Retina (tissue), 1 donor: Measurements from ENCODE around the gene MYH15.
A peak's percentile ranks its signal among the peaks of the same experiment; 100 is the strongest.
"Not testable (repeated sequence)": the region's sequence is repeated elsewhere in the genome, so short reads cannot be mapped to it uniquely, and the experiment has no call there.

Experiments
- DNase-seq: peaks from one replicate; pipeline ENCODE4 v3.0.0-alpha.2; 2016

MYH15 gene

DNA sequence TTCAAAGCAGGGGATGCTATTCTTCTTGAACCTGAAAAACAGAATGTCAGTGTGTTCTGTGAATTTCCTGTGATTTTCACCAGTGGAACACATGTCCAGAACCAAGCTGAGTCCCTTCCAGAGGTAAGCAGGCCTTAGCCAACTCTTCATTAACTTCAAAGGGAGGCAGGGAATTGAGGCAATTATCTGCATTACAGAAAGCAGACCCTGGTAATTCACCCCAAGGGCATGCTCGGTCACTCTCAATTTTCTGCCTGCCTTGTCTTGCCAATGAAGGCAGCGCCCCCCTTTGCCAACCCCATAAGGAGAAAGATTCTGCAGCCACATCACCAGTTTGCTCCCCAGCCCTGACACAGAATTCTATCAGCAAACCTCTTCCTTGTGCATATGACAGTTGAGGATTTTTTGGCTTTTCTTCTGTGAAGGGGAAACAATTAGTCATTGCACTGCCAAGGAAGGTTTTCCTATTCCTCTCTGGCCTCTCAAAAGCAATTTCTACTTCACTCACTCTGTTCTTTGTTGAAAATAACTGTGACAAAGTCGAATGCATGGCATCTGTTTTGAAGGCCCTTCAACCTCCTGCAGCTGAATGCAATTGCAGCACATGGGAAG is 128.8 kb downstream of the MYH15 start:
- DNase-seq: peak; percentile 26

DNA sequence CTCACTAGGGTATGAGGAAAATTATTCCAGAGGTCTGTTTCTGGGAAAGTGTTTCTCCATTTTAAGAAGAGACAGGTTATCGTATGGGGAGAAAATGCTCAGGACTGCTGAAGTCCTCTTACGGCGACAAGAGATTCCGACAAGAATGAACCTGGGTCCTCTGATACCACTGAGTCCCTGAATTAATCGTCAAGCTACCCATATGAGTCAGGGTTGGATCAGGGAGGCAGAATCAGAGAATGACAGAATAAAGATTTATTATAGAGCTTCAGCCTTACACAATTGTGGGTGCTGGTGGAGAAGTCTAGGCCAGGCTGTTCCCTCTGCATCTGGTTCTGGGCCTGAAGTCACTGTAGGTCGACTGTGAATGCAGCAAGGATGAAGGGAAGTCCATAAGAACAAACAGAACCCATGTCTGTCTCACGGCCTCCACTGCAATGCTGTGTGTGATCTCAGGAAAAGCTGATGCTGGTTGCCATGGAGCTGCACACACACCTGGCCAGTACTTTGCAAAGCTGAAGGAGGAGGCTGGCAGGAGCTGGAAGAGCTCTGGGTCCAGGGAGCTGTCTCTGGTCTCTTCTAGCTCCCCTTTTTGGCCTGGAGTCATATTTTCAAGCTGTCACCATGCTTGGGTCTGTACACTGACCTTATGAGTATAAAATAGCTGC is 130.1 kb downstream of the MYH15 start:
- no peak for DNase-seq

DNA sequence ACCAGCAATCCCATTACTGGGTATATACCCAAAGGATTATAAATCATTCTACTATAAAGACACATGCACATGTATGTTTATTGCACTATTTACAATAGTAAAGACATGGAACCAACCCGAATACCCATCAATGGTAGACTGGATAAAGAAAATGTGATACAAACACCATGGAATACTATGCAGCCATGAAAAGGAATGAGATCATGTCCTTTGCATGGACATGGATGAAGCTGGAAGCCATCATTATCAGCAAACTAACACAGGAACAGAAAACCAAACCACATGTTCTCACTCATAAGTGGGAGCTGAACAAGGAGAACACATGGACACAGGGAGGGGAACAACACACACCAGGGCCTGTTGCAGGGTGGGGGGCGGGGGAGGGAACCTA is 131.4 kb downstream of the MYH15 start:
- DNase-seq: not testable (repeated sequence)

DNA sequence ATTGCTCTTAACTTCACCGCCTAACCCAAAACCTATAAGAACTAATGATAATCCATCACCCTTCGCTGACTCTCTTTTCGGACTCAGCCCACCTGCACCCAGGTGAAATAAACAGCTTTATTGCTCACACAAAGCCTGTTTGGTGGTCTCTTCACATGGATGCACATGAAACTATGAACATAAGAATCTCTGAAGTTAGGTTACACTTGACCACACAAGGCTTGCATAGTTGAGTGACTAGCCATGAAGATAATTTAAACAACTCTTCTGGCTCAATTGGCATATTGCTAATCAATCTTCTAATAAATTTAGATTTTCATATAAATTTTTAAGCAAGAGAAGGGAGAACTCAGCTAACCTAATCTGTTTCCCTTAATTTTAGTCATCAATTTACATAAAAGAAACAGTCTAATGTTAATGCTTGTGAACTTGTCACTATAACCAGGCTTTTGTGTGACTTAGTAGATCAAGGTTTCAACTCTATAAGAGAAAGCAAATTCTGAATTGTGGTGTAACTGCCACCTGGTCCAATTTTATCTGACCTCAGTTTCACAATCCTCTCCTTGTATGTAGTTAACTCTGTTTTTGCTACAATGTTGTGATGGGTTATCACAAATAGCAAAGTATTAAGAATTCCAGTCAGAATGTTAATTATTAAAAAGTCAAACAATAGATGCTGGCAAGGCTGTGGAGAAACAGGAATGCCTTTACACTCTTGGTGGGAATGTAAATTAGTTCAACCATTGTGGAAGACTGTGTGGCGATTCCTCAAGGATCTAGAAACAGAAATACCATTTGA is 132.0 kb downstream of the MYH15 start:
- DNase-seq: no peak

DNA sequence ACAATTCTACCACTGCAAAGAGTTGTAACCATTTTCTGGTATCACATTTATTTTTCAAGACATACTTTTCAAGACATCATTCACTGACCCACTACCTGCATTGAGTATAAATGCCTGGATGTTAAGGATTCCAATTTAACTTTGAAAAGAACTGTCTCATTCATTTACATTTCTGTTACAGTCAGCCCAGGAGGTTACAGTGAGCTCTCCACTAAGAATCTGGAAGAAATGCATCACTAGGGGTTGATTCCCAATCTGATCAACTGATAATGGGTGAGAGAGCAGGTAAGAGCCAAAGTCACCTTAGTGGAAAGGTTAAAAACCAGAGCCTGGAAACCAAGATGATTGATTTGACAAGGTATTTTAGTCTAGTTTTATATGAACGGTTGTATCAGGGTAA is 133.0 kb downstream of the MYH15 start:
- DNase-seq: no peak

DNA sequence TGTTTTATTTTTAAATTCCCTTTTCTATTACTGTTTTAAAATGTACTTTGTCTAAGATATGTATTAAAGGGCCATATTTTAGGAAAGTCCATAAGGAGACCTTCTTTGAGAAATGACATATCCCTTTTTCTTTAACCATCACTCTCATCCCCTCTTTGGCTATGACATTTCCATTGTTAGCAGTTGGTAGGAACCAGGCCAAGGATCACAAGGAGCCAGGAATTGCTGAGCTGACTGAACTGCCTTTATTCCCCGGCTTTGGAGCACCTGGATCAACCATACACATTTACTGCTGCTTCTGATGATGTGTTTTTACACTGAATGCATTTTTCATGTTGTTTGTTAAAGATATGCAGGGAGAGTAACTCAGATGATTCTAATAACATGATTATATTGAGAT is 134.4 kb downstream of the MYH15 start:
- no peak for DNase-seq

DNA sequence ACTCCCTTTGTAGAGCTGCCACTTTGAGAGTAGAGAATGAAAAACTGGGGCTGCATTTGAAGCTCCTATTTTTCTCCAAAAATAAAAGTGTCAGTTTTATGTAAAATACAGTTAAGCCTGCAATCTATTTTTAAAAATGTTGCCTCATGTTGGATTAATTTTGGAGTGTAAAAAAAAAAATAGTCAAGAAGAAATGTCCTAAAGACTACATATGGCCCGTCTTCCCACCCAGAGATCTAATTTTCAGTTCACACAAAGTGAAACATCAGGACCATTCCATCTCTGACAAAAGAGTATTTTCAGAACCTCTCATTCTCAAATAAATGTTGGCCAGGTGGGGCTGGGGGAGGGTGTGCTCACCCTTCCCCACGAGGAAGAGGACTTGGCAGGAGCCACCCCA is 151.4 kb downstream of the MYH15 start:
- DNase-seq: no peak

DNA sequence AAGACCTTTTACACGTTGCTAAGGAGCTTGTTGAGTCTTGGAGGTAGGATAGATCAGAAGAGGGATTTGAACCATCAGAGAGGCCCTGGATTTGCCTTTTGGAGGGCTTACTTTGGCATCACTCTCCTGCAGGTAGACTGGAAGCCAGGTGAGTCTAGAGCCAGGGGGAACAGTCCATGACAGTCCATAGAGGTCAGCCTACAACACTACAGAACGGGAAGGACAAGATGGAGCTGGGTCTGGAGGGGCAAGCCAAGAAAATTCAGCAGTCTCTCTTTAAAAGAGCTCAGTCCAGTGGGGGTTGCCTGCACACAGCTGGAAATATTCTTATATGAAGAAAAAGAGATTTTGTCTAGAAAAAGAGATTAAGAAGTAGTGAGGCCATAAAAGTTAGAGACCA is 153.4 kb downstream of the MYH15 start:
- DNase-seq: no peak

DNA sequence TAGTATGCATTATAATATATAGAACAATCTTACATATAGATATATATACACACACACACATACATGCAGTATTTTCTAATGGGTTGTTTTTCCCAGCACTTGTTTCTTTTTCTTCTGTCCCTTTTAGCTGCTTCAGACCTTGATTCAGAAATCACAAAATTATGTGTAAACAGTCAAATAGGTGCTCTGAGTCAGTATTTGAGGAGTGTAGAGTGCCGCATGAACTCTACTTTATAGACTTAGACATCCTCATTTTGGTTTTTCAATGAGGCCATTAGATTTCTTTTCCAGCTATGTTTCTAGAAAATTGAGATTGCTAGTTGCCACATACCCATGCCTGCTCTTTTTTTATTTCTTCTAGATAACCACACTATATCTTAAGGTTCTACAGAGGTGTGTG is 155.8 kb downstream of the MYH15 start:
- no peak for DNase-seq

DNA sequence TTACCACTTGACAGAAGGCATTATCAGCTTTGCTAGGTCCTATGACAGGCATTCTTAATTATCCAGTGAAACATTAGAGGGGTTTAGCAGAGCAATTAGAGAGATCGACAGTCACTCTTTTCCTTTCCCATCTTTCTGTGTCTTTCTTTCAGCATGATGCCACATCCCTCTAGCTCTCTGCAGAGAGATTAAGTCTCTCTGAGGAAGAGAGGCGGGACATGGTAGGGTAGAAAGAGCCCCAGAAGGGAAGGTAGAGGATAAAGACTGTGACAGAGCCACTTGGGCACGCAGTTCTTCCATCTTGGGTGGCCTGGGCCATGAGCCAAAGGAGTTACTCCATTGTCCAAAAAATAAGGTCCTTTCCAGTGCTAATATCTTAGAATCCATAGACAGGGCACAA is 158.2 kb downstream of the MYH15 start:
- DNase-seq: no peak

DNA sequence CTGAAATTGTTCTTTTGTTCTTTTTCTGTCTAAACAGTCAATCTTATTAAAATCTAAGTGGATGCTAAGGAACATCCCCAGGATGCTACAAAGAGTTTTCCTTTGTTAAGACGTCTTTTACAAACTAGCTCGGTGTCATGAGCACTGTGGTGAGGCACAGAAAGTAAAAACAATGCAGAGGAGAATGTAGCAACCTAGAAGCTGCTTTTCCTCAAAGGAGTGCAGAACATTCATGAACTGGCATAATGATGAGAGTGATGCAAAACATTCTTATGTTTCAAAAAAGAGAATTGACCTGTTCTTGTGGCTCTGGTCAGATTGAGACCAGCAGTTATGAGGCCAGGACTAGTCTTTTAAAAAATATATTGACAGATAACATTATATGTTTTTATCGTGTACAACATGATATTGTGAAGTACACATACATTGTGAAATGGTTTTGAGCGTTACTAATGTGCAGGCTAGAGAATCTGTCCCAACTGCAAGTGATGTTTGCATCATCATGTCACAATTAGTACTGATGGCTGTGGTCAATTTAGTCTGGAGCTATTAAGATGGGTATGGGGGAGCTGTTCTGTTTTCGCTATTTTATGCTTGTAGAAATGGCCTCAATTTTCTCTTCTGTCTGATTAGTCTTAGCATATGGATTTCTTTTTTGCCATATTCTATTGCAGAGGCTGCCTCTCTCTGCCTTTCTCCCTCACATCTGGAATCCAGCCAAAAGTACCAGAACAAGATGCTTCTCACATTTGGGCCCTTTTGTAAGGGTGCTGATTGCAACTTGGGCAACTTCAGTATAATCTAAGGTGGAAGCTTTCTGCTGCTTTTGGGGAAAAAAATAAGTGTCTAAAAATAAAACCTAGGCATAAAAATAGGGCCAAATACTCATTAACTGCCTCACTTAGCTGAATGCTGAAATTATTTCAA is 163.8 kb downstream of the MYH15 start:
- DNase-seq: no peak

DNA sequence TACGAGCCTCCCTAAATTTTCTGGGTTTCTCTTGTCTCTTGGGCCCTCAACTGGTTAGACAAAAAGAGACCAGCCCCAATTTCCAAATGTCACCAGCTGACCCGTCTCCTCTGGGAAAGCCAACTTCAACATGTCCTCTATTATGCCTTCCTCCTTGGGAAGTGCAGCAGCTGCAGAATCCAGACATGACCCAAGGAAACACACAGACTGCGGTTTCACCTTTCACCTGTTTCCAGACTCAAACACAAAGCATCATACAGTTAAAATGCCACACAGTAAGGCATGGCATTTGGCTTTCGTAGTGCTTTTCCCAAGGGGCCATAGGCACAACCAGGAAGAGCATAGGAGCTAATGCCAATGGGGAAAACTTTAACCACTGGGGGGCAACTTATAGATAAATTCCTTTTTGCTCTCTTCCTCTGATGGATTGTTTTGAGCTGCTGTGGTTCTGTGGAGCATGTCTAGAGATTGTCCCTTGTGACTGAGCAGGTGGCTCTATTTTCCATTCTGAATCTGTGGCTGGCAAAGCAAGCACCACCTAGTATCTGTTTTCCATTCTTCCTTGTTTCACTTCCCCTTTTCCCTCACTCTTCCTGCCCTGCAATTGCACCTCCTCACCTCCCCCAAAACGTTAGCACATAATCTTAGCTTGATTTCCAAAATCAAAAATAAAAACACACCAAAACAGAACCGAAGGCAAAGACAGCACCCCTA is 164.7 kb downstream of the MYH15 start:
- peak; percentile 4 for DNase-seq

DNA sequence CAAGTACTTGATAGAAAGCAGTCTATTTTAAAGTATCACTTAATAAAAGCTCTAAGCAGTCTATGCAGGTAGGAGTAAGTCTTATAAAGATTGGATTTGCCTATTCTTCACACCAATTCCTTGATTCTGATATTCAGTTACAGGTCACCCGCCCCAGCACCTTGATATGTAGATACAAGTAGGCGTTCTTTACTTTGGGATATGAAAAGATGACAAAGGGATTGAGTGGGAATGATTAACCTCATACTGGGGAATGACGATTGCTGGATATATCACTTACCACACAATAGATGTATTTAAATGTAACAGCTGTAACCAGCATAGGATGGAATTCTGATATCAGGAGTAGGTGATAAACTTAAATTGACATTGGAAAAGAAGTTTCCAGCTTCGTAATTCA is 166.9 kb downstream of the MYH15 start:
- DNase-seq: no peak

DNA sequence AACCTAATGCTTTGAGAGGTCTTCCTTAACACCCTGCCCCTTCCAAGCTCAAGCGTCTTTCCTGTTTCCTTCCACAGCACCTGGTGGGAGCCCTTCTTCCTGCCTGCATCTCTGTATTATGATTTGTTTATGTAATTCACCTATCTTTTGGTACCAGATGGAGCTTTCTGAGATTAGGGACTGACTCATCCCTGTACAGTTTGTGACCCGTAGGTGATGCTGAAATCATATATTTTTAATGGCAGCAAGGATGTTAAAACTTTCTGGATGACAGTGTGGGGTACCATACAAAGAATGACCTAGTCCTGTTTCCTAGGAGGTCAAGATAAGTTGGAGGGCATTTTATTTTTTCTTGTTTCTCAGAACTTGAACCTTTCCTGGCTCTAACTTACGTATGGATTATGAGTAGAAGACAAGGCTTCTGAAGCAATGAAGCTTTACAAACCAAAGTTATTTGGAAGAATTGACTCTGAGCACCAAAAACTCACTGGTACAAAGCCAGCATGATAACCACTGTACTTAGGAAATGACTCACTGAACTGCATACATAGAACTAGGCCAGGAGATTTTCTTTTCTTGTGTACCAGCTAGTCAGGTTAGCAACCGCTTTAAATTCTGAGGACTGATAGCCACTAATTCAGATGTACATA is 167.4 kb downstream of the MYH15 start:
- DNase-seq: no peak

DNA sequence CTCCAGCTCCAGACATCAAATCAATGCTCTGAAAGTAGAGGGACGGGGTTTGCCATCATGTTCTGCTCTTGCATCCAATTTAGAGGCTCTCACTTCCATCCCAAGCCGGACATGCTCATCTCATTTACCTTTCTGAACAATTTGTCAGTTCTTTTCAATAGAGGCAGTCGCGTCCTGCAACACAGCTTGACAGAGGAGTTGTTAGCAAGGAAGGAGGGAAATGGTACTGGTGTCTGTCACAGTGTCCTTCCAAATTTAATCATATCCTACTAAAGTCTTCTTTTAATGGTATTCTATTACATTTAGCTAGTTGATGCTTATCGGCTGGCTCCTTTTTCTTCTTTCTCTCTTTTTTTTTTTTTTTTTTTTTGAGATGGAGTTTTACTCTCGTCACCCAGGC is 168.5 kb downstream of the MYH15 start:
- DNase-seq: no peak

DNA sequence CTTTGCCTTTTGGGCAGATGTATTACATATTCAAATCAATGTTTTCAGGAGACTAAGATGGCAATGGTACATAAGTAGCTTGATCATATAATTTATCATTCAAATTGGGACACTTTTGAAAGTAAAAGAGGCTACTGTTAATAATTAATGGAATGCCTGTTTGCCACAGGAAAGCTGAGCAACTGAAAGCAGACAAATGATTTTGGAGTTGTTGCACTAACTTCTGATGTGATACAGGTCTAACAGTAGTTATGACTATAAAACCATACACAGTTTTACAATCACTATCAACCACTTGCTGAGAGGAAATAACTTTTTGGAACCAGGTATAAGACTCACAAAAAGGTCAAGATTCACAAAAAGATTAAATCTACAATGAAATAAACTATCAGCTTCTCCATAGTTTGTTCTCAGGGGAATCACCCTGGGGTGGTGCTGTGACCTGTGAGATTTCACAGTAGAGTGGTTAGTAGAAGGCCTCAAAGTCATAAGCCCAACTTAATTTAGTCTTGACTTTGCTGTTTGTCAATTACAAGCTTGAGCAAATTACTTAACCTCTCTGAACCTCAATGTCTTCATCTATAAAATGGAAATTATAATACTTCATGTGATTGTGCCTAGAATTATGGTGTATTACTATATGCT is 171.4 kb downstream of the MYH15 start:
- DNase-seq: no peak

DNA sequence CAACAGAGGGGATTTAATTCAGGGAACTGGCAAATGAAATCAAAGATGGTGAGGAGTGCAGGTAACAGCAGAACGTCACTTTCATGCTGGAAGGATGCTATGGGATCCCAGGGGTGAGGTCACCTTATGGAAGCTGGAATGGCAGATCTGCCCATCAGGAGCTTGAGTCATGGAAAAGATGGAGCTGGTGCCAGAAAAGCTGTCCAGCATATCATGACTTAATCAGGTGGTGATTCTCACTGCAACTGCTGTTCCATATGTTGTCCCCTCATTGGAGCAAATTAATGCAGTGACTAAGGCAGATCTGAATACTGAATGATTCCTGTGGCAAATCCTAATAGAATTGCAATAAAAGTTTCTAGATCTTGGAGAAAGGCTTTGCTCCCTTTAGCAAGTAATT is 175.7 kb downstream of the MYH15 start:
- no peak for DNase-seq

DNA sequence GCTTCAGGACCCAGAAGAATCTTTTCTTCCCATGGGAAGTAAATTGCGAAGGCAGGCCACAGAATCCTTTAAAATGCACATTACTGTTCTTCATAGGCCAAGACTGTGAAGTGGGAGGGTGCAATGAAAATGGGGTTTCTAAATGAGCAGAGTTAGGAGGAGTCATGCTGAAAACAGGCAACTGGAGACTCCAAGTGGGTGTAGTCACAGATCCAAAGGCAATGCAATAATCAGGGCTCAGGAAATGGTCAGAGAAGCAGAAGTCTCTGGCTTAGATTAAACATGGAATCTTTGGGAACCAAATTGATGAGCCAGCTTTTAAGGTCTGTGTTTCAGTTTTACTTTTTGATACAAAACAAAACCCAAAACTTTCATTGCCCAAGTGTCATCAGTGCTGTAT is 176.4 kb downstream of the MYH15 start:
- DNase-seq: no peak

DNA sequence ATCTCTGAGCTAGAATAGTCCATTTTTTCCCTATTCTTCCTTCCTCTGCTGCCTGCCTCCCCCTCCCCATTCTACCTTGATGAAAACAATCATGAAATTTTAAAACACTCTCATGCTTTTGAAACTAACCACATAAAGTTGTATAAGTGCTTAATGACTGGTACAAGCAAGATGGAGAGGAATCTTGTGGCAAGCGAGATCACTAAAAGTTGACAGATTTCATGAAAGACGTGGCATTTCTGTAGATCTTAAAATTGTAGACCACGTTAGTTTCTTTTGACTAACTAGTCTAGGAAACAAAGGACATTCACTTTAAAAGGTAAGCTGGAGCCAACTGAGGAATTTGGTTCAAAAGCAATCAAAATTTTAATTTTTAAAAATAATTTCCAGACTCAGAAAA is 178.6 kb downstream of the MYH15 start:
- DNase-seq: no peak
